Measurements from ENCODE around the gene SERPIND1. TPM values are rescaled to one million over a fixed set of nuclear protein-coding genes. Genes with fewer than 3 reads are reported as not detected.

Gene SERPIND1
- total RNA-seq (2022; extraction: Qiagen RNA extraction) = 0.02 to 0.03 TPM in 2 of 5 replicates, not detected in the others

GRCh38 chr22:20773793-20774212 lies at the start of gene SERPIND1:
TSS of gene SERPIND1 (plus strand) at chr22:20774113. CDS start at chr22:20779313, 5,200 bp downstream.

Other genes with a start within 250 kb of the SERPIND1 start
- 16.9 to 20.7 TPM (median 19.7 TPM) in 5 replicates for gene PI4KA, start 84.7 kb downstream of the SERPIND1 start, total RNA-seq (2022; extraction: Qiagen RNA extraction)
- 12.1 to 19.4 TPM (median 17.2 TPM) in 5 replicates for gene SNAP29, start 84.9 kb downstream of the SERPIND1 start, total RNA-seq (2022; extraction: Qiagen RNA extraction)
- gene CRKL, start 143.3 kb downstream of the SERPIND1 start, total RNA-seq (2022; extraction: Qiagen RNA extraction) = 20.7 to 27.5 TPM (median 21.5 TPM) in 5 replicates
- 1.9 to 4.2 TPM (median 3.2 TPM) in 5 replicates for gene AIFM3, start 193.1 kb downstream of the SERPIND1 start, total RNA-seq (2022; extraction: Qiagen RNA extraction)
- gene LZTR1, start 208.2 kb downstream of the SERPIND1 start, total RNA-seq (2022; extraction: Qiagen RNA extraction) = 12.6 to 21.2 TPM (median 17.1 TPM) in 5 replicates
- 15.7 to 23.9 TPM (median 23.1 TPM) in 5 replicates for gene THAP7, start 228.0 kb downstream of the SERPIND1 start, total RNA-seq (2022; extraction: Qiagen RNA extraction)
- 0.29 to 0.82 TPM (median 0.60 TPM) in 5 replicates for gene P2RX6, start 241.1 kb downstream of the SERPIND1 start, total RNA-seq (2022; extraction: Qiagen RNA extraction)